Activated naive CD4-positive, alpha-beta T cell treated with anti-CD3 and anti-CD28 coated beads, Interleukin-2, amount 50 U/mL, for 16 hours (primary cell): Measurements from ENCODE around the gene SMARCD2.
"Not testable (repeated sequence)": the region's sequence is repeated elsewhere in the genome, so short reads cannot be mapped to it uniquely, and the experiment has no call there.

ENCODE experiments used
- DNase-seq: peaks from one replicate; pipeline ENCODE4 v3.0.0-alpha.2; 2020

SMARCD2 gene

GRCh38 chr17:63798572-63799106, 43.8 kb downstream of the SMARCD2 start:
- no peak for DNase-seq

- not testable (repeated sequence) for DNase-seq
Observed at GRCh38 chr17:63796375-63796774, 46.1 kb downstream of the SMARCD2 start.

GRCh38 chr17:63792055-63792729, 50.3 kb downstream of the SMARCD2 start:
- DNase-seq, result no peak

- DNase-seq, result no peak
Observed at GRCh38 chr17:63790057-63790456, 52.4 kb downstream of the SMARCD2 start.

- DNase-seq, result no peak
Observed at GRCh38 chr17:63786971-63787711, 55.3 kb downstream of the SMARCD2 start.

GRCh38 chr17:63786117-63786516, 56.4 kb downstream of the SMARCD2 start:
- DNase-seq, result no peak

- no peak for DNase-seq
Observed at GRCh38 chr17:63785556-63785955, 56.9 kb downstream of the SMARCD2 start.

- no peak for DNase-seq
Observed at GRCh38 chr17:63783522-63783921, 59.0 kb downstream of the SMARCD2 start.
